Naive thymus-derived CD8-positive, alpha-beta T cell (primary cell): ENCODE data around the gene CD34. TPM values are rescaled to one million over a fixed set of nuclear protein-coding genes. Genes with fewer than 3 reads are reported as not detected.
A peak's percentile ranks its signal among the peaks of the same experiment; 100 is the strongest.

Experiments used
- ATAC-seq, 2 donors: fragments of 150-1000 bp; cut with Tn5 transposase in 1 of 2; sonication (Bioruptor Pico), chemical (Tn5 transposase) in 1 of 2; 1 replicate in 1 of 2; 2 replicates in 1 of 2; pipeline ENCODE4 v1.10.0; 2021; ENCODE audit warnings: mild to moderate bottlenecking in 2 of 2, moderate library complexity in 2 of 2
- POLR2A ChIA-PET: fragments of 350-600 bp; sonication (Branson Sonifier 250); formaldehyde crosslinking; loops from one replicate; lab custom pipeline; 2021; ENCODE audit warnings: antibody characterized with exemption; lab: Charles Lee
- DNase-seq, 10 donors: peaks; one replicate each; pipeline versions ENCODE4 v3.0.0 to v3.0.0-alpha.2; 2020 to 2022
- H3K27ac Mint-ChIP-seq, 10 donors: one replicate each; pipeline ENCODE4 v1.8.0; 2020 to 2022; ENCODE audit warnings: mild to moderate bottlenecking in 10 of 10, mixed read lengths in 10 of 10, moderate library complexity in 4 of 10, inconsistent platforms in 1 of 10
- H3K27me3 Mint-ChIP-seq, 5 donors: one replicate each; pipeline ENCODE4 v1.8.0; 2021 to 2022; ENCODE audit warnings: mixed read lengths in 5 of 5
- H3K36me3 Mint-ChIP-seq, 3 donors: one replicate each; pipeline ENCODE4 v1.8.0; 2020 to 2022; ENCODE audit warnings: mixed read lengths in 3 of 3, mild to moderate bottlenecking in 2 of 3, inconsistent platforms in 1 of 3
- H3K4me1 Mint-ChIP-seq, 4 donors: one replicate each; pipeline ENCODE4 v1.8.0; 2021 to 2022; ENCODE audit warnings: mixed read lengths in 4 of 4
- H3K4me3 Mint-ChIP-seq, 10 donors: one replicate each; pipeline ENCODE4 v1.8.0; 2020 to 2022; ENCODE audit warnings: mild to moderate bottlenecking in 10 of 10, mixed read lengths in 10 of 10, moderate library complexity in 6 of 10, inconsistent platforms in 1 of 10
- H3K9me3 Mint-ChIP-seq, 9 donors: one replicate each; pipeline ENCODE4 v1.8.0; 2020 to 2022; ENCODE audit warnings: mixed read lengths in 9 of 9, mild to moderate bottlenecking in 3 of 9, inconsistent platforms in 1 of 9, moderate library complexity in 1 of 9
- polyA plus RNA-seq, 3 donors: library from polyadenylated mRNA; unstranded; fragments of 300-500 nt; fragmentation: Illumina TruSeq; gene quantifications; one replicate each; pipeline ENCODE4 v1.2.3, GENCODE V29; 2021
- total RNA-seq, 8 experiments: library from RNA in 2 of 8; stranded (reverse) in 2 of 8; gene quantifications; one replicate each; pipeline ENCODE4 v1.2.3 and lab custom pipeline; 2021 to 2026

Gene CD34
- total and polyA plus RNA-seq, 5 experiments from 2014 or later, result not detected

DNA sequence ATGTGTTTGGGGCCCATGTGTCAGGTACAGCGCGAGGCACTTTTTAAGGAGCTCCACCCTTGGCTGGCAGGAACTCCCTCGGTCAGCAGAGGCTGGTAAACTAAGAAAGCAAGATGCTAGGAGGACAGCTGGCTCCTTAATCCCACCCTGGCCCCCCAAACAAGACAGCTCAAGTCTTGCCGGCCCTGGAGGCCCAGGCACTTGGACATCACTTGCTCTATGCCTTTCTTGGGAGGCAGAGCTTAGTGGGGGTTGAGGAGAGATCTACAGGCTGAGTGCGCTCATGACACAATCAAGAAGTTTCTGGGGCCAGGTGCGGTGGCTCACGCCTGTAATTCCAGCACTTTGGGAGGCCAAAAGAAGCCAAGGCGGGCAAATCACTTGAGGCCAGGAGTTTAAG is 78.1 kb downstream of the CD34 start:
- H3K9me3 Mint-ChIP-seq, result no peaks in the 10 kb centered on the region
- H3K27me3 Mint-ChIP-seq, result no peaks in the 10 kb centered on the region
- POLR2A ChIA-PET, result interaction anchor here (1.3 to 4.9 kb wide), 3 partner anchors 10 to 36 kb away, joined by 4 to 35 read pairs (median 10); no protein-coding TSS in a partner anchor
- no peak for DNase-seq
- no peak for ATAC-seq
- peaks cover 69 to 98% (median 96%) of the 10 kb centered on the region in 4 donors for H3K4me1 Mint-ChIP-seq
- peak overlapping the region; percentile 93 to 100 (median 95) for H3K27ac Mint-ChIP-seq
- H3K4me3 Mint-ChIP-seq, result peak overlapping the region in 9 of 10 donors; percentile 22 to 89 (median 80)
- H3K36me3 Mint-ChIP-seq, result peaks cover 0 to 15% (median 7%) of the 10 kb centered on the region in 3 donors

DNA sequence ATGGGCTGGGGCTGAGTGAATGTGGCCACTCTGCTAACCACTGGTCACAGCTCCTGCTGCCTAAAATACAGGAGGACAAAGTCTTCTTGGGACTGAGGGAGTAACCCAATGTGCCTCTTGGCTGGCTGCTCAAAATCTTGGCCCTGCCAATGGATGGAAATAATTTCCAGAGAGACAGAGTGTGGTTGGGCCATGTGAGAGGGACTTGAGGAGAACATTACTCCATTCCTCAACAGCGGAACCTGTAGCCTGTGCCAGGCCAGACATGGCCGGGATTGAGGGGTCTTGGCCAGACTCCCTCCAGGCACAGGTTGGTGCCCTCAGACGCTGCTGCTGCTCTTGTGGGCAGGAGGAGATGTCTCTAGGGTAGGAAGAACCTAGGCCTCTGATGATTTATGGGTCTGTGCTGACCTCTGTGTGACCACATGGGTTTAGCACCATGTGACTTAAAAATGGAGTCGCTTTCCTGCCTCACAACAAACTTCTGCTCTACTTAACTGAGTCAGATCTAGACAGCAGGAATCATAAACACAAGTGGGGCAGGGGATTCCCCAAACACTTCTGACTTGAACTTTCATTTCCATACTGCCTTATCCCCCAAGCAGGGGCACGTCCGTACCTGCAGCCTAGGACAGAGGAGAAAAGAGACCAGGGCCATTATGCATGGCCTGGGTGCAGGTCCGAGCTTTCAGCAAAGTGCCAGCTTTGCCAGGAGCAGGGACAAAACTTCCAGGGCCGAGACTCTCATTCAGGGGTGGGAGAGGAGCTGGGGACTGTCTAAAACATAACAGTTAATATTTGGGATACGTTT is 79.2 kb downstream of the CD34 start:
- peak in 3 of 10 donors; percentile 19 to 46 (median 31) for DNase-seq
- peak overlapping the region; percentile 93 to 100 (median 95) for H3K27ac Mint-ChIP-seq

More for the DNA sequence above, 79.2 kb downstream of the CD34 start:
- Mint-ChIP-seq H3K4me1 (peaks cover 62 to 99% (median 95%) of the 10 kb centered on the region in 4 donors), H3K9me3 (no peaks in the 10 kb centered on the region), H3K4me3 (peak overlapping the region; percentile 38 to 89 (median 81)), H3K36me3 (peaks cover 0 to 11% (median 7%) of the 10 kb centered on the region in 3 donors), H3K27me3 (no peaks in the 10 kb centered on the region)
- ATAC-seq, result peak; percentile 83 to 84
- POLR2A ChIA-PET, result interaction anchor here (0.5 to 14.5 kb wide), 5 partner anchors 9 to 38 kb away, joined by 3 to 462 read pairs (median 10); no protein-coding TSS in a partner anchor

Other genes starting within 250 kb of the CD34 start
- 100 to 1,000 TPM; 225 to 234 TPM for gene CD46, start 159.1 kb downstream of the CD34 start, total RNA-seq
- gene CD46, start 159.1 kb downstream of the CD34 start, polyA plus RNA-seq, result 100 to 1,000 TPM; 112 to 137 (median 123) TPM